Activated T-cell treated with anti-CD3 and anti-CD28 coated beads, Interleukin-2, amount 50 U/mL, for 48 hours (primary cell): ENCODE data around the gene SUDS3.
A peak's percentile ranks its signal among the peaks of the same experiment; 100 is the strongest.

Source experiments
- DNase-seq, 2 experiments: peaks; one replicate each; pipeline ENCODE4 v3.0.0-alpha.2; 2020

The SUDS3 gene

DNA sequence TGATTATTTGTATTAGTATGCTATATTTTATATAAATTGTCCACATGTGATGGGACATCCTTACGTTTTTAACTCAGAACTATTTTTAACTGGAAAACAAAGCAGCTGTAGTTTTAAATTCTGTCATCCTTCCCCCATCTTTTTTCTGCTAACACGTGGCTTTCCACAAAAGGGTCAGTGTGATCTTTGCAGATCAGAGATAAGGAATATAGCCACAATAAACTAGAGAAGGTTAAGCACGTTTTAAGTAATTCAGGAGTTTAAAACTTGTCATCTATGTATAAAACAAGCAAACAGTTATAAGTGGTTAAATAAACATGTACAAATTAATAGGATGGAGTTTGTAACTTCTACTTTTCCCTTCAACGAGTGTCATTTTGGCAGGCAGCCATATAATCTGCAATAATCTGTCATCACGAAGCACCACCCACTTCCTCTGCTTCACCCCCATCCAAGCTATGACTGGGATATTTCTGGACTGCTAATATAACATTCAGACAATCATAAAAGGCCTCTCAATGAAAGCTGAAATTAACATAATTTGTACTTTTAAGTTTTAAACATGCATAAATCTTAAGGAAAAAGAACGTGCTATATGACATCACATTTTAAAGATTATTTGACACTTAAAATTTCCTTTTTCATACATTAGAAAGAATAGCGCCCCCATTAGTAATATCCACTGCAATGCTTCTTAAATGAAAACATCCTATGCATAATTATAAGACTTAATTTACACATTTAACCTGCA lies 18.9 kb upstream of the SUDS3 start:
- DNase-seq: peak; percentile 29 to 48

DNA sequence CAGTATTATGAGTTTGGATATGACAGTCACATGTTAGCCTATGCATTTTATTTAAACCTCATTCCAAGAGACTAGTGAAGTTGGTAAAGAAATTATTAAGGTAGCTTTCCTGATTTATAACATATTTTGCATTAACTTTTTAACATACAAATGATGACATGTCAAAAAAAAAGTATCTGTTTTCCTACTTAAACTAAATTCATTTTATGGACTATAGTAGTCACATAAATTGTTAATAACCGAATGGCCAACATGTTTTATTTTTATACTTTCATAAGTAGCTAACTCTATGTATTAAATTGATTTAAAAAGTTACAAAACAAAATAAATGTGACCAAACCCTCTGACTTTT lies 18.4 kb upstream of the SUDS3 start:
- DNase-seq: no peak

DNA sequence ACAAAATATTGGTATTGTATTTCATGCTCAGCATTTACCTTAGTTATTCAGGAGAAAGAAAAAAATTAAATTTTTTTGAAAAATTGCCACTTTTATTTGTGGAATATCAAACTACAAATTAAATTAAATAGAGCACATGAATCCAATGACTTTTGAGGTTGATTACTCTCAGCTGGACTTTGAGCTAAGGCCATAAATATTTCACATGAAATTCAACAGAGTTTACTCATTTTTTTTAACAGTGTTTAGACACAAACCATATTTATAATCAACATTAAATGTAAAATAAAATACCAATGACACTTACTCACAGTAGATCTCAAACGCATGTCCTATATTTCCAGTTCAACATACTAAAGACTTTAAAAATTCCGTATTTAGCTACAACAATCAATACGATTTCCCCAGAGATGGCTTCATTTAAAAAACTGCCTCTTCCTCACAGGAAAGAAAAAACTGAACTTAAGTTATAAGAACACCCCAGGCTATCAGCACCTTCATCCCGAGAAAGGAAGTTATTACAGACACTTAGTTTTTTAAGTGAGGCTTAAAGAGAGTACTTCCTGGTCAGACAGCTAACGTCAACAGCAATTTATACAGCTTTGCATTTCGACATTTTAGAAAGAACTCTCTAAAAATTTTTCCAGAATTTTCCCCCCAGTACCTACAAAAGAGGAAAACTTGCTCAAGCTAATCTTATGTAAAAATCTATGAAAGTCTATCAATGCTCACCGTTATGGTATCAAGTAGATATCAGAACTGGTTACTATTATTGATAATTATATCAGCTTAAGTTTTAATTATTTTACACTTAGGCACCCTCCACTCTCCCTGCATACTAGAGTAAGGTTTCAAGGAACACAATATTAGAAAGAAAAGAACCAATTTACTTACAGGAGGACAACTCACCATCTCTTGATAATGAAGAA lies 17.5 kb upstream of the SUDS3 start:
- no peak for DNase-seq

DNA sequence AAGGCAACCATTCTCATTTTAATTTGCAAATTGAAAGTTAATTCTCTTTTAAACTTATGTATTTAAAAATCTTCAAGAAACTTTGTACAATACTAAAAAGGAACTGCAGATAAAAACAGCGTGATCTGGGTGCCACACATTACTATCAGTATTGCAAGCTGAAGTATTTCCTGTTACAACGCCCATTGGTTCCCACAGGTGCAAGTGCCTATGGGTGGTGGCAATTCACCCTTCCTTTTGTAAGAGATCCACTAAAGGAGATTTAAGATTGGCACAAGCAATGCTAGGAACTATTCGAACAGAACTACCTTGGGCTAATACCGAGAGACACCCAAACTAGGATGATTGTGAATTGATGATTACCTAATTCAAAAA lies 16.8 kb upstream of the SUDS3 start:
- DNase-seq: peak in 1 of 2 experiments; percentile 28

DNA sequence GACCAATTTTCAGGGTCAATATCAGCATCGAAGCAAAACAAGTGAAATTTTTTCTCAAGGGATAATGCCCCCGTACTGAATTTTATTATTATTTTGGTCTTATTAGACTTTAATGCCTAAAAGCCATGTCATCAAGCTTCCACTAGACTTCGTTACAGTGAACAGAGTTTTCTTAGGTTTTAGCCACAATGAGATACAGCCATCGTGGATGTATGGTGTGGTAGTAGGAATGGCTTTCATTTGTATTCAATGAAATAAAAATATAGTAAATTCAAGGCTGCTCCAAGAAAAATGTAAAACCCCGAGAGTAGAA lies 15.3 kb upstream of the SUDS3 start:
- no peak for DNase-seq

DNA sequence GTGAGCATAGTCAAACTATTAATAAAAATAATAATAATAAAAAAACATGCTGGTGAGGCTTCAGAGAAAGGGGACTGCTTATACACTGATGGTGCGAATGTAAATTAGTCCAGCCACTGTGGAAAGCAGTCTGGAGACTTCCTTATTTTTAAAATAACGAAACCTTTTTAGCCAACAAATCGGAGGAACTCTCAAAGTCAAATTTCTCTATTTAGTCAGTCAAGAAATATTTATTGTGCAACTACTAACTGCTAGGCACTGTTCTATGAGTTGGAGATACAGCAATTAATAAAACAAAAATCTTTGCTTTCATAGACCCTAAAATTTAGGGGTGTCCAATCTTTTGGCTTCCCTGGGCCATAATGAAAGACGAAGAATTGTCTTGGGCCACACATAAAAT lies 14.5 kb upstream of the SUDS3 start:
- no peak for DNase-seq

DNA sequence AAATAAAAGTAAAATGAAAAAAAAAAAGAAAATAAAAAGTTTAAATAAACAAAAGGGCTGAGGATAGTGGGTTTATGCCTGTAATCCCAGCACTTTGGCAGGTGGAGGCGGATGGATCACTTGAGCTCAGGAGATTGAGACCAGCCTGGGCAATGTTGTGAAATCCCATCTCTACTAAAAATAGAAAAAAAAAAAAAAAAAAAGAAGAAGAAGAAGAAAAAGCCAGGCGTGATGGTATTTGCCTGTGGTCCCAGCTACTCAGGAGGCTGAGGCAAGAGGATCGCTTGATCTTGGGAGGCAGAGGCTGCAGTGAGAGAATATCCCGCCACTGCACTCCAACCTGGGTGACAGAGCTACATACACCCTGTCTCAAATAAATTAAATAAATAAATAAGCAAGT lies 7.5 kb upstream of the SUDS3 start:
- no peak for DNase-seq

DNA sequence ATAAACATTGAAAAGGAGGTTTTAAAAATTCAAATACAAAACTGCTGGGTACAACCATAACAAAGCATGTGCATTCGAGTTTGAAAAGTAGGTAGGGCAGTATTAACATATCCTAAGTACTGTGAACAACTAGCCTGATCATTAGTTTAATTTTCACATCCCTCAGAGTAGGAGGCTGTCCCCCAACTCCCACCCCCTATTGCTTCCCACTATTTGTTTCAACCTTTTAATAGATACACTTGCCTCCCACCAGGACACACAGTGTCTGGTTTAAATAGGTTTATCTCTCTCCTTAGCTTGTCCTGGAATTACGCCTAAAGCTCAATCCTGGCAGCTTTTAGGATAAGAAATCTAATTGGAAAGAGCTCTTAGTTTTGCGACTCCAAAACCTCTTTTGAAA lies 5.8 kb upstream of the SUDS3 start:
- DNase-seq: no peak

DNA sequence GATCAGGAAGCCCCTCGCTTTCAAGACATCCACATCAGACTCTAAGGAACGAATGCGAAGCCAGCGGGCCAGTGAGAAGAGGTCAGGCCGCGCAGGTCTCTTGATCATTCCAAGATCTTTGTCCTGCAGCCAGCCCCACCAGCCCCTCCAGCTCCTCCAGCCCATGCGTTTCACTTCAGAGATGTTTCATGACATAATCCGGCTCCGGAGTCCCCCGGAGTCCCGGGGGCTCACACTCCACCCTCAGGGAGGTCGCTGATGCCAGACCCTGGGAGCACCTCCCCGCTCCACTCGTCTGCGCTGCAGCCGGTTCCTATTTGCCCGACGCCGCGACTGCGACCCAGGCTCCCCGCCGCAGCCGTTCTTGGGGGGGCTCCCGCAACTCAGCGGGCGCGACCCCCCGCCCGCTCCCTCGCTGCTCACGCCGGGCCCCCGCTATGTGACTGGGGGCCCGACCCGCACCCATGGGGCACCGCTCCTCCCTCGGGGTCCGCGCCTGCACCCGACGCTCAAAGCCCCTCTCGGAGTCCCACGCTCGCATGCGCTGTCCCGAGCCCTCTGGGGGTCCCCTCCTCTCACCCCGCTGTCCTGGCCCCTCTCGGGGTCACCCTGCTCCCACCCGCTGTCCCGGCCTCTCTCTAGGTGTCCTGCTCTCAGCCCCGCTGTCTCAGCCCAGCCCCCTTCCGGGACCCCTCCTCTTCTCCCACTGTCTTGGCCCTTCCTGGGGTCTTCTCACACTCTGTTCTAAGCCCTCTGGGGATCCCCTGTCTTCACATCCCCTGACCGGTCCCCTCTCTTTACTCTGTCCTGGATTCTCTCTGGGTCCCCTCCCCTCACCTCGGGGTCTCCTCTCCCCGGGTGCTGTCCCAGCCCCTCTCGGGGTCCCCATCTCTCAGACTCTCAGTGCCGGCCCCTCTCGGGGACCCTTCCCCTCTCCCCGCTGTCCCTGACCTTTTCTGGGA lies 4.8 kb upstream of the SUDS3 start:
- peak; percentile 30 to 40 for DNase-seq

DNA sequence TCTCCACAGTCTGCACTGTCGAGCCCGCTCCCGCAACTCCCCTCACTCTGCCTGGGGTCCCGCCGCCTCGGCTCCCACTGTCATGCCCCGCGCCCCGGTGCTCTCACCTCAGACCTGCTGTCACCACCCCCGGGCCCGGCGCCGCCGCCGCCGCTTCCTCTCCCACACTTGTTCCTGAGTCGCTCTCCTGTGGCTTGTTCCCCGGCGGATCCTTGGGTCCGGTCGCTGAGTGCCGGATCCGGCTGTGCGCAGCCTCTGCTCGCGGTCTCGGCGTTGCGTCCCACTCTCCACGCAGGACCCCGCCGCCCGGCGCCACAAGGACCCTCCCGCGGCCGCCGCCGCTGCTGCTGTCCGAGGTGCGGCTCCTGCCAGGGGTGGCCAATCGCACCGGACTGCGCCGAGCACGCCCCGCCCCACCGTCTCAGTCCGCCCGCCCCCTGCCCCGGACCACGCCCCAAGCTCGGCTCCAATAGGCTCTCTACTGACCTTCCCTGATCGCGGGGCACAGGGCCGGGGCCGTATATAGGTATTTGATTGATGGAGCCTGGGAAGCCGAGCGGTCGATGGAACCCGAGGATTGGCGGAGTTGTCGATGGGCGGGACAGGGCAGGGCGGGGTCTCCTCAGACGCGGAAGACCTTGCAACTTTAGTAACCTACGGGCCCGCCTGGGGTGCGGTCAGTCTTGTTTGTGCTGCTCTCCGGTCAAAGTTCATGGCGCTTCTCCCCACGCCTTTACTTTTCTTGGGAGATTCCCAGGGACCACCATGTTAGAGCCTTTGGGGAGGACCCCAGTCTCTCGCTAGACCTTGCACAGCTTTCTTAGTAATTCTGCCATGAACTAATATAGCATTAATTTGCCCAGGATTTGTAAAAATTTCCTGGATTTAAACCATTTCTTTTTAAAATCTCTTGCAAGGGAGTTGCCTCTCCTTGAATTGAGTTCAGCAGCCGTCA lies 3.5 kb upstream of the SUDS3 start, which contains the start of gene TAOK3:
Gene TAOK3 (minus strand): TSS at position 367 of the 955 bp plus-strand sequence. CDS start 117,340 bp downstream, outside the sequence.
- DNase-seq: peak; percentile 96 to 97

DNA sequence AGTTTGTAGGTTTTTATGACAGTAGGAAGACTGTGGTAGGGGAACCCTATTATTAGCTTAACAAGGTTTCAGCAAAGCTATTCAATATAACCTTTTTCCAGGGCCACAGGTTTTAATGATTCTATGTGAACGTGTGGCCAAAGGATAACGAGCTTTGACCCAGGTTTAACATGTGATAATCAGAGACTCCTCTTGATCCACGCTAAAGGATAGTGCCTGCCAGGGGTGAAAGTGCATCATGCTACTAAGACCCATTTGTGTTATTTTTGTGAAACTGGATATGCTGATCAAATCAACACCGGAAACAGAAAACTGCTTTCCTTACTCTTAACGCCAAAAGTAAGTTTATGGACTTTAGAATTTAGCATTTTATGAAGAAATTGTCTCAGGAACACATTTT lies 2.7 kb upstream of the SUDS3 start:
- DNase-seq: no peak

DNA sequence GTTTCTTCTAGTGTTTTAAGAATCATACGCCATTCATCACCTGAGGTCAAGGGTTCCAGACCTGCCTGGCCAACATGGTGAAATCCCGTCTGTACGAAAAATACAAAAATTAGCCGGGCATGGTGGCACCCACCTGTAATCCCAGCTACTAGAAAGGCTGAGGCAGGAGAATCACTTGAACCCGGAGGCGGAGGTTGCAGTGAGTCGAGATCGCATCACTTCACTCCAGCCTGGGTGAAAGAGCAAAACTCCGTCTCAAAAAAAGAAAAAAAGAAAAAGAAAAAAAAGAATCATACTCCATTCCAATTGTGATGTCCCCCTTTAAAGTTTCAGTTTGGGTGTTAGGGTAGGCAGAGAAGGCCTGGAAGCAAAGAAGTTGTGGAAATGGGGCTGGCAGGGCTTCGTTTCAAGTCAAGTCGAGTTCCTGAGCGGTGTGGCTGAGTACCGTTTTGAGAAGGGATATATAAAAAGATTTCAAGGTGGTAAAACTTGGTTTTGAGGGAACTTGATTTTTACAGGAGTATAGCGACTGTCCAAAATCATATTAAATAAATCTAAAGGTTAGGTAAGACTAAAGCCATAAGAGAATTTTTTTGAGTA lies 2.1 kb upstream of the SUDS3 start:
- no peak for DNase-seq

DNA sequence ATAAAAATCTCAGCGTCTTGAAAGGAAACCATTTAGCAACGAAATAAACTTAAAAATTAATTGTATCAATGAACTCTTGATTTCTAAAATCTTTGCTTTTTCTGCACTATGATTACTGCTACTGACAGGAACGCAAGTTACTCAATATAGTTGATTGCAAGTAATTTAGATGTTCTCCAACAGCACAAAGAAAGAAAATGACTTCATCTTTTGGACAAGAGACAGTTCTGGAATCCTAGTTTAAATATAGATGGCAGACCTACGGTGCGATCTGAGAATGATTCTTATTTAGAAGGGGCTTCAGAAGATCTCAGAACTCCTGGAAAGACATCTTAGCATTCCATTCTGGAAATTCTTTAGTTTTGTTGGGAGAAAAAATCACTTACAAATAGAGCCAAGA lies 1.4 kb upstream of the SUDS3 start:
- DNase-seq: no peak

DNA sequence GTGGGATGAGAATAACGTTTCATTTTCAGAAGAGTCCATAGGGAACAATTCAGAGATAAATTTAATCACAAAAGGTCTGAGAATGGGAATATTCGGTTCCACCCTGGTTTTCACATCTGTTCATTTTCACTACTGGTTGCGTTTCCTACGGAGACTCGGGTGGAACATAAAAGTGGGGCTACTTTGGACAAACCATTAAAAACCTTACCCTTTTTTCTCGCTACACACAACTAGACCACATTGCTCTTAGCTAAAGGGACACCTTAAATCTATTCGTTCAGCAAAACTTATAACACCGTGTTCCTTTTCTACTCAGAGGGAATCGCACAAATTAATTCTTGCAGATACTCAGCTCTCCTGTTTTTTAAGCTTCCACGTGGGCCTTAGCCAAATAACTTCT lies 1.0 kb upstream of the SUDS3 start:
- DNase-seq: no peak

DNA sequence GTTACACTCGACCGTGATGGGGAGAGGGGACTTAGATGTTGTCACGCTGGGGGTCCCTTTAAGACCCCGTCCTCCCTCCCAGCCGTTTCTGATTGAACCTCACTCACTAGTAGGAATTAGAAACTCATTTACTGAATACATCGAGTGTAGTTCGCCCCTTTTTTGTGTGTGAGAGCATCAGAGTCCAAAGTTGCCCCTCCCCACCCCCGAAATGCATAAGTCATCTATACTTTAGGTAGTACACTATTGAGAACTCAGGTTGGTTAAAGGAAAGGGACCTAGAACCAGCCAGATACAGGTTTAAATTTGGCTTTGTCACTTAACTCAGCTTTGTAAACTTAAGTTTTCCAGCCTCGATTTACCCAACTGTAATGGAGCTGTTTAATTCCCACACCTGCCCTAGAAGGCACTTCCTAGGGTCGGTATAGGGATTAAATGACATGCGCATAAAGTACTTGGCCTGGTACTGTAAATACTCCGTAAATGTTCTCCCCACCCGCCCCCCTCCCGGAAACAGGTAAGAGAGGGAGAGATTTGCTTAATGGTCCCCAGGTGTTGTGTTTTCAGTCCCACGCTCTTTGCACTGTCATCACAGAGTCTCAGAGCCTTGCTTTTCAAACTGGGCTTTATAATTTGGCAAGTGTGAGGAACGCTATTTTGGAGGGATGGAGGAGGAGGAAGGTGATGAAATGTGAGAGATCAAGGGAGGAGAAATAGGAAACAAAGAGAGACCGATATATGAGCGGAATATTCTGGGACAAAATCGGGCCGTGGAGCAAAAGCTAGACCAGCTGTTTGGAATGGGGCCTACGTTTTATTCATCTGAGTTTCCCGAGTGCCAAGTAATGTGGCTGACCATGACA lies 897 bp downstream of the SUDS3 start:
- peak; percentile 27 to 45 for DNase-seq

DNA sequence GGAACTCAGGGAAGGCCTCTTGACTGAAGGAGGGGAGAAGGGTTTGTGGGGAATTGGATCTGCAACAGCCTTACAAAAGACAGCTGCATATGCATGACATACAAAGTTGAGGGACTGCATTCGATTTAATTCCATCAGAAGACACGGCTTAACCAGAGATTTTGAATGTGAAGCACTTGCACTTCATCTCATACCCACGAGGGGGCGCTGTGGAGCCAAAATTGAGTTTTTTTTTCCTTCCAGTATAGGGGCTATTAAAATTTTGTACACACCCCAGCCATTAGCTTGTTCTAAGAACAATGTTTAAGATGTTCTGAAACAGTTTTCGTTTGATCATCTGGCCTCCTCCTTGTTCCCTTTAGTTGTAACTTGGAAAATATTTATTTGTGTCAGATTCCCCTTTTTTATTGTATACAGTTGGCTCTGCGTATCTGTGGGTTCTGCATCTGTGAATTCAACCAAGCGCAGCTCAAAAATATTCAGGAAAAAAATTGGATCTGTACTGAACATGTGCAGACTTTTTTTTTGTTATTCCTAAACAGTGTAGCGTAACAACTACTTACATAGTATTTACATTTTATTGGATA lies 1.6 kb downstream of the SUDS3 start:
- DNase-seq: peak; percentile 87 to 90

DNA sequence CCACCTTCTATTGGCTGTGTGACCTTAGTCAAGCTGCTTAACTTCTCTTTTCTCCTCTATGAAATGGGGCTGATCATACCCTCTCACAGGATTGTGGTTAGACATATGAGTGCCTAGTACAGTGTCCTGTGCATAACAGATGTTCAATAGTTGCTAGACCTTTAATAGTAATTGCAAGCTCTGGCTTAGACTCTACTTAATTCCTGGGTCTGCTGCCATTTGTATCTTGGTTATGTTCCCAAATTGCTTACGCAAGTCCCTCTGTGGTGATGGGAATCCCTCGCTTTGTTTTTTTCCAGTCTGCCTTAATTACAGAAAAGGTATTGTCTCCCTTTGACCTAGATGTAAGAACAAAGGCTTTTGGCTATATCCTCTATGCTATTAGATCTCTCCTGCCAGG lies 15.1 kb downstream of the SUDS3 start:
- no peak for DNase-seq

DNA sequence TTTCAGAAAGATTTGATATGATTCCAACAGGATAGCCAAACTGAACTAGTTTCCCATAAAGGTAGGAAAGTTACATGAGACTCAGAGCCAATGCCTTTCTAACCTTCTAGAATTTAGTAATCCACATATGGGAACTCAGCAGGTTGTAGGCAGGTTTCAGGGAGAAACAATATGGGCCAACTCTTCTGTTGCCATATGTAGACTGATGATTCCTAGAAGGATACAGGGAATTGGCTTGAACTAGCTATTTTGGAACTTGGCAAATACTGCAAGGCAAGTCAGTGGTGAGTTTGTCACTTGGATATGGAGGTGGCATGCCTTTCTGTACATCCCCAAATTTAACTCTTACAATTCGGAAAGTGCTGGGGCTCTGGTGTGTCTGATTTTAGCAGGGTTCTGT lies 15.5 kb downstream of the SUDS3 start:
- DNase-seq: no peak

DNA sequence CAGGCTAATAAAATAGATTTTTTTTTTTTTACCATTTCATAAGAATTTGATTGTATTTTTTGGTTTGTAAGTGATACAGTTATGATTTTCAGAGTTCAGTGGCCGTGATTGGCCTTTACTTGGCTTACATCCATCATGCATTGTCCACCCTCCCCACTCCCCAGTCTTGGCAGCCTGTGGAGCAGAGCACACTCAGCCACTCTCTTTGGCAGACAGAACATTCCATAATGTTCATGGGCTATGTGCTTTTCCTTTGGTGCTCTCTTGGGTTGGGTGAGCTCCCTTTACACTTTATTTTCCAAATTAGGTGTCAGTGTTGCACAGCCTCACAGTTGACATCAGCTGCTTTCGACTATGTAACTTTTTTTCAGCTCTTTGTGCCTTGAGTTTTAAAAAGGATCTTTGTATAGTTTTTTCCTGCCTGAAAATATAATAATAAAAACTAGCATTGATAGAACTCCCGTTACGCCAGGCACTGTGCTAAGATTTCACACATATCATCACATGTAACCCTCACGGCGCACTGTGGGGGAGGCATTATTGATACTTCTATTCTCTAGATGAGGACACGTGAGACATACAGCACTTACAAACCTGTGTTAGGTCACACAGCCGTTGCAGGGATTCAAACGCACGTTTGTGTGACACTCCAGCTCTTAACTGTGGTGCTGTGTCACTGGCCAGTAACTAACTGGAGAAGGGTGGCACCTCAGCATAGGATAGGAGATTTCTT lies 21.5 kb downstream of the SUDS3 start:
- DNase-seq: no peak
